CD4-positive, alpha-beta T cell treated with Interleukin-17A for 4 hours (primary cell): ENCODE data around the gene ARL3.

Source experiments
- DNase-seq: peaks from one replicate; pipeline ENCODE4 v3.0.0-alpha.2; 2020; ENCODE audit warnings: mixed read lengths

ARL3 gene

GRCh38 chr10:102649797-102650654, 64.2 kb downstream of the ARL3 start:
- no peak for DNase-seq

- DNase-seq: peak; percentile 67
These were observed 65.1 kb downstream of the ARL3 start for GRCh38 chr10:102648889-102649796.

DNA sequence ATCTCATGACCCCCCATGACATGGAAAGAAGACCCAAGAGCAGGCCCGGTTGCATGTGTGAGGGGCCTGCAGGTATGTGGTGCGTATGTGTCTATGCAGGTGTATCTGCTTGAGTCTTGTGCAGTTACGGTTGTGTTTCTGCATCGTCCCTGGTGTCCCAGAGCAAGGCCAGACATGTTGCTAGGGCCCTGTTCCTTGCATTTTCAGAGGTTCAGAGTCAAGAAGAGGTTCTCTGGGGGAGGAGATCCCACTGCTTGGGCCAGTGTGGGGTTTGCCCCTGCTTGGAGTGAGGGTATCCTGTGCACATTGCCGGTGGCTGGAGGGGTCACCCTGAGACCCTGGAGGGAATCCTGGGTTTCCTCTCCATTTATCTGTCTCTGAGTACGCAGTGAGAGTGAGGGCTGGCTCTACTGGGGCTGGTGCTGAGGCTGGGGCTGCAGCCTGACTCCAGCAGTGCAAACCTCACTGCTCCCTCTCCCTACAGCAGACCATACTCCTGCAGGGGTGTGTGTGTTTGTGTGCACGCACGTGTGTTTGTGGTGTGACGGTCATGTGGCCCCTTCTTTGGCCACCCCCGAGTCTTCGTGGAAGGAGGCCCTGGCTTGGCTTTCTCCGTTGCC, 65.8 kb downstream of the ARL3 start:
- no peak for DNase-seq

GRCh38 chr10:102647443-102648268, 66.5 kb downstream of the ARL3 start:
- DNase-seq: no peak

DNA sequence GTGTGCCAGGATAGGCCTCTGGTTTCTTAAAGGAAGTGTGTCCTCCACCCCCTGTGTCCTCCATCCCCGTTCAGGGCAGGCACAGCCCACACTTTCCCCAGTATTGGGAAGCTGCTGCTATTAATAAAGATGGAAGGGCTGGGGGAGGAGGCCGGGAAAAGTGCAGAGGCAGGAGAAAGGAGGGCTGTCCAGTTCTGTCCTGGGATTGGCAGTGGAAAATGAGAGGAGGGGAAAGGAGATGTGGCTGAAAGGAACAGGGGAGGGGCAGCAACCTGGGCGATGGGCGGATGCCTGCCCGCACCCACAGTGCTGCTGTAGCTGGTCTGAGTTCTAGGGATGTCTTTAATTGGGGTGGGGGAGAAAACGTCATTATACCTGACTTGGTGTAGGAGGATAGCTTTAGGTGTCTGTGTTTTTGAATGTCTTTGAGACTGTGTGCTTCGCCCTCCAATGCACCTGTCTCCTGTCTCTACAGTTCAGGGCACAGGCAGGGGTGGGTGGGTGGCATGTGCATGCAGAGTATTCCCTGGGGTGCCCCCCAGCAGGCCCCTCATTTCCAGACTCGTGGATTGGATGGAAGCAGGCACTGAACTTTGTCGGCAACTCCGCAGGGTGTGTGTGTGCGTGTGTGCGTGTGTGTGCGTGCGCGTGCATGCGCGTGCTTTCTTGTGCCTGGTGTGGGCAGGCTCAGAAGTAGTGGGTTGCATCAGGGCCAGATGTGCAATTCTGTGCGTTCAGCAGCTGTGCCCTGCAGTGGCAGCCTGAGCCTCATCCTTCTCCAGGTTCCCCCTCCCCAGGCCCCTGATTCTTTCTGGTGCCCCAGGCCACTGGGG, 67.4 kb downstream of the ARL3 start:
- peak; percentile 74 for DNase-seq

DNA sequence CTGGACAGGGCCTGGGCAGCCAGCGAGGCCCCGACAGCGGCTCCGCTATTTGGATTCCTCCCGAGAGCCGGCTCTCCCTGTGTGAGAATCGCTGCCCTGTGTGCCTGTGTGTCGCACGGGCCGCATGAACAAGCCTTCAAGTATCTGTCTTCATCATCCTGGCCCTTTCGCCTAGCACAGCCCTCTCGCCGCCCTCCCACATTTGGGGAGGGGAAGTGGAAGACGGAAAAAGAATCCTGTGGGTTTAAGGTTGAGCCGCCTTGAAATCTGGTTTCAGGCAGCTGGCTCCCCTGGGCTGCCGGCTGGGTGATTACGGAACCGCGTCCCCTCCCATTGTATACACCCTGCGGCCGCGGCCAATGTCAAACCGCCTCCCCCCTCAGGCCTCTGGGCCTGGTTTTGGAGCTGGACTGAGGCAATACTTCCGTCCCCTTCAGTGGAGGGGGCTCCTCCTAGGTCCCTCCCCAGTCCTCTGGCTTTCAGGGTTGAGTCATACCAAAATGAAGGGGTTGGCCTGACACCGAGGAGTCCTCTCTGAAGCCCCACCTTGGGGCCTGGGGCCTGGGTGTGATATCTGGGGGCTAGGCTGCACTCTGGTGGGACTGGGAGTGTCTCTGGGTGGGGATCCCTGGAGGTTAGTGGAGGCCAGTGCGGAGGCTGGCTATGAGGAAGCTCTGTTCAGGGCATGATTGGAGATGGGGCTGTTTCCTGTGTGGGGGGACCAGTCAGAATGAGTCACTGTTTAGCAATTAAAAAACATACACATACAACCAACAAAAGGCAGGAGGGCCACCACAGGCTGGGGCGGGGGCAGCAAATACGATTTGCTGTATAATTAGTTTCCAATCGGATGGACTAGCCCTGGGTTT, 68.2 kb downstream of the ARL3 start:
- DNase-seq: peak; percentile 81

- DNase-seq: peak; percentile 63
These were observed 68.8 kb downstream of the ARL3 start for GRCh38 chr10:102645388-102645740.

DNA sequence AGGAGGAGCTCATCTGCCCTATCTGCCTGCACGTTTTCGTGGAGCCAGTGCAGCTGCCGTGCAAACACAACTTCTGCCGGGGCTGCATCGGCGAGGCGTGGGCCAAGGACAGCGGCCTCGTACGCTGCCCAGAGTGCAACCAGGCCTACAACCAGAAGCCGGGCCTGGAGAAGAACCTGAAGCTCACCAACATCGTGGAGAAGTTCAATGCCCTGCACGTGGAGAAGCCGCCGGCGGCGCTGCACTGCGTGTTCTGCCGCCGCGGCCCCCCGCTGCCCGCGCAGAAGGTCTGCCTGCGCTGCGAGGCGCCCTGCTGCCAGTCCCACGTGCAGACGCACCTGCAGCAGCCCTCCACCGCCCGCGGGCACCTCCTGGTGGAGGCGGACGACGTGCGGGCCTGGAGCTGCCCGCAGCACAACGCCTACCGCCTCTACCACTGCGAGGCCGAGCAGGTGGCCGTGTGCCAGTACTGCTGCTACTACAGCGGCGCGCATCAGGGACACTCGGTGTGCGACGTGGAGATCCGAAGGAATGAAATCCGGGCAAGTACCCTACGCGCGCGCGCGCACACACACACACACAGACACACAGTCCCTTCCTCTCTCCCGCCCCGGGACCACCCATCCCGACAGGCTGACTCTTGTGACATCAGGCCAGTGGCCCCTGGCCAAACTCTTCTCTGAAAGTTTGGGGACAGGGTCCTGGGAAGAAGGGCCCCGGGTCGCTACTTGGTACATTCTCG, 69.4 kb downstream of the ARL3 start:
- peak; percentile 84 for DNase-seq

- peak; percentile 70 for DNase-seq
These were observed 70.0 kb downstream of the ARL3 start, which contains the start of gene TRIM8 for GRCh38 chr10:102644066-102644645. TSS of gene TRIM8 (plus strand) at chr10:102644479. CDS start at chr10:102644618, 139 bp downstream.

GRCh38 chr10:102643336-102644065, 70.7 kb downstream of the ARL3 start:
- peak; percentile 61 for DNase-seq

DNA sequence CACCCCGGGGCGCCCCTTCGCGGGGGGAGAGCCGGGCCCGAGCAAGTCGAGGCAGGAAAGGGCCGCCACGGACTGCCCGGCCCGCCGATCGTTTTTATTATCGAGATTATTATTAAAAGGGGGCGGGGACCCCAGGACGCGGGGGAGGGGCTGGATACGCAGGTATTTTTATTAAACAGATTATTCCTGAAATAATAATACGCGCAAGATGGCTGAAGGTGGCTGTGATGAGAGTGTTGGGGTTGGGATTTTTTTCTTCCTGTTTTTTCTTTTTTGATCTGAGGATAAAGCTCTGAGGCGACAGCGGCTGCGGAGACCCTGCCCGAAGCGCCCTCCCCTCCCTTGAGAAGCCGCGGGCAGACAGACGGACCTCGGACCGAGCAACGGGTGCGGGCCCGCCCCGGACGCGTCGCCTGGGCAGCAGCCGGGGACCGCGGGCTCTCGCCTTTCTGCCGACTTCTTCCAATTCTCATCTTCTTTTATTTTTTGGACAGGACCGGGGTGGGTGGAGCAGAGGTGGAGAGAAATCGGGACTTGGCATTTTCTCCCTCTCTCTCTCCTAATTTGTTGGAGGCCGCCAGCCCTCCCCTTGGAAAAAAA, 71.4 kb downstream of the ARL3 start:
- peak; percentile 67 for DNase-seq

GRCh38 chr10:102641880-102642735, 72.1 kb downstream of the ARL3 start:
- DNase-seq: peak; percentile 100

DNA sequence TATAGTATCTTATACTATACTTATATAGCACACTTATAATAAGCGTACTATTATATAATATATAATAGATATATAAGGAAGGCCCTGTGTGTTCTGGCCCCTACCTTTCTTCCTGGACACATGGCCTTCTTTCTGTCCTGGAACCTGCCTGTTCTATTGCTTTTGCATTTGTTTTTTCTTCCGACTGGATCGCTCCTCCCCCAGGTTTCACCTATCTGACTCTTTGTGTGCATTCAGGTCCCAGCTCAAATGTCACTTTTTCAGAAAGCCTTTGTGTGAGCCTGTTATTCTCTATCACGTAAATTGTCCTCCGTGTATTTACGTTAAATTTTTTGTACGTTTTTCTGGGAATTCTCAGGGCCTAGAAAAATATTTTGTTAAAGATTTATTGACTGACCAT, 72.8 kb downstream of the ARL3 start:
- no peak for DNase-seq

- DNase-seq: no peak
These were observed 74.7 kb downstream of the ARL3 start for GRCh38 chr10:102639537-102639936.

DNA sequence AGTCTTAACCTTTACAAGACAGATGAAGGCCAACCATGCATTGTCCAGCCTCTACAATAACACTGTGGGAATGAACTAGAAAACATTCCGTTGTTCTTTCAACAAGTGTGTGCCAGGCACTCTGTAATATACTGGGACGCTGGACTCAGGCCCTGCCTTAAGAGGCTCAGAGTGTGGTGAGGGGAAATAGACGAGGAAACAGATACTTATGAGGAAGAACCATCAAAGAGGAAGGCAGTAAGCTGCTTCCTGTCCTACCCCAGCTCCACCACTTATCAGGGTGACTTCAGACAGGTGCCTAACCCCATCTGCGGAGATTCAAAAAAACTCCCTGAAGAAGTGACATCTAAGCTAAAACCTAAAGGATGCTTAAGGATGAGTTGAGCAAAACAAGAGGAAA, 78.8 kb downstream of the ARL3 start:
- peak; percentile 50 for DNase-seq

DNA sequence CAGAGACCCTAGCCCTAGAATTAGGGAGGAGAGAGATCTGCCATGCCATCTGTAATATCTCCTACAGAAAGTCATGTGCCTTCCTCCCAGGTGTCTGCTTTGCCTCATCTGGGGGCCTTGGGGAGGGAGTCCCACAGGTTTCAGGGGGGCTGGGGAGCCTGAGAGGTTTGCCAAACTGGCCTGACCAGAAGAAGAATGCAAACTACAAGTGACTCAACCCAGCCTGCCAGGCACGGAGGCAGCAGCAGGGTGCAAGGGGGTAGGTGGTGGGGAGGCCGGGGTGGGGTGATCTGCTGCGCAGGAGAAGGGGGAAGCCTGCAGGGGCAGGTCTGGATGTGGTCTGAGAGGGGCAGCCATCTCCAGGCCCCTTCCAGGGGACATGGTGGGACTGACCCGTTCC, 79.5 kb downstream of the ARL3 start:
- DNase-seq: no peak

DNA sequence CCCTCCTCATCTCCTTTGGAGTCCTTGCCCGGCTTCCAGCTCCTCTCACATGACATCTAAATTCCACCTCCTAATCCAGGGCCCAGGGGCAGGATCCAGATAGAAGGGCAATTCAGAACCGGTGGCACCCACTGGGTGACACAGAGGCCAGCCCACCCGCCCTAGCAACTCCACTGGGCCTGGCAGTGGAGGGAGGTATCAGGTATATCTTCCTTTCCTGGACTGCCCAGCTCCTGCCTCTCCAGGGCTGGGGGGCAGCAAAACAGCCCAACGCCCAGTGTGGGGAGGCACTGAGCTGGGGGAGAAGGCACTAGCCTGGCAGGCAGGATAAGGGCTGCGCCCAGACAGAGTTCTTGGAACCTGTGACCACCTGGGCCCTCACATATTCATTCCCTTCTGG, 80.3 kb downstream of the ARL3 start:
- DNase-seq: no peak
